ENCODE data around the gene CYP3A4.
A peak's percentile ranks its signal among the peaks of the same experiment; 100 is the strongest.

Gene CYP3A4

GRCh38 chr7:99720800-99721595 lies 63.0 kb downstream of the CYP3A4 start:
- DNase-seq, result peak in 1 of 2 experiments; percentile 0

- DNase-seq, result no peak
Observed at GRCh38 chr7:99719996-99720769, 63.8 kb downstream of the CYP3A4 start.

- no peak for DNase-seq
Observed at GRCh38 chr7:99713995-99714570, 69.9 kb downstream of the CYP3A4 start.

- no peak for DNase-seq
Observed at GRCh38 chr7:99709838-99710578, 74.0 kb downstream of the CYP3A4 start.

GRCh38 chr7:99709260-99709659 lies 74.7 kb downstream of the CYP3A4 start:
- no peak for DNase-seq

GRCh38 chr7:99707096-99707495 lies 76.9 kb downstream of the CYP3A4 start:
- no peak for DNase-seq

Data from stimulated activated CD4-positive, alpha-beta T cell treated with anti-CD3 and anti-CD28 coated beads, Interleukin-4, amount 100 ng/mL, for 4 hours (primary cell).